Stimulated activated CD8-positive, alpha-beta memory T cell treated with anti-CD3 and anti-CD28 coated beads, Interleukin-4, amount 100 ng/mL, for 48 hours (primary cell): Measurements from ENCODE around the gene TAOK2.
"Not testable (repeated sequence)": the region's sequence is repeated elsewhere in the genome, so short reads cannot be mapped to it uniquely, and the experiment has no call there.

ENCODE experiments used
- DNase-seq: peaks from one replicate; pipeline ENCODE4 v3.0.0-alpha.2; 2020

Gene TAOK2

GRCh38 chr16:29973384-29974246, at the start of gene TAOK2:
Gene TAOK2, plus strand, starts transcription at chr16:29973868. Its CDS starts 3,905 bp downstream, at chr16:29977773.
- peak; percentile 97 for DNase-seq

- DNase-seq = no peak
Observed at GRCh38 chr16:29925105-29925756, 48.4 kb upstream of the TAOK2 start.

GRCh38 chr16:29925781-29926710, 47.6 kb upstream of the TAOK2 start, which contains the start of gene KCTD13:
Gene KCTD13, minus strand, starts transcription at chr16:29926226. Its CDS starts 193 bp downstream, at chr16:29926033.
- DNase-seq = peak; percentile 92

DNA sequence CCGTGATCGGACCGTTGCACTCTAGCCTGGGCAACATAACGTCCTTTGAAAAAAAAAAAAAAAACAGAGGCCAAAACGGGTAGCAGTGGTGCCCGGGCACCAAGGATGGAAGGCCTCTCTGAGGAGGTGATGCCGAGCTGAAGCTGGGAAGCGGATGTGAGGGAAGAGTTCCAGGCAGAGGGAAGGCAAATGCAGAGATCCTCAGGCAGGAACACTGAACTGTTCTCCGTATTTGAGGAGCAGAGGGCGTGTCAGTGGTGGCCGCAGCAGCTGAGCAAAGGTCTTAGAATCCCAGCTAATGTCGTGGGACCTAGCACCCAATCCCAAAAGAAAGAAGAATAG, 47.0 kb upstream of the TAOK2 start:
- no peak for DNase-seq

DNA sequence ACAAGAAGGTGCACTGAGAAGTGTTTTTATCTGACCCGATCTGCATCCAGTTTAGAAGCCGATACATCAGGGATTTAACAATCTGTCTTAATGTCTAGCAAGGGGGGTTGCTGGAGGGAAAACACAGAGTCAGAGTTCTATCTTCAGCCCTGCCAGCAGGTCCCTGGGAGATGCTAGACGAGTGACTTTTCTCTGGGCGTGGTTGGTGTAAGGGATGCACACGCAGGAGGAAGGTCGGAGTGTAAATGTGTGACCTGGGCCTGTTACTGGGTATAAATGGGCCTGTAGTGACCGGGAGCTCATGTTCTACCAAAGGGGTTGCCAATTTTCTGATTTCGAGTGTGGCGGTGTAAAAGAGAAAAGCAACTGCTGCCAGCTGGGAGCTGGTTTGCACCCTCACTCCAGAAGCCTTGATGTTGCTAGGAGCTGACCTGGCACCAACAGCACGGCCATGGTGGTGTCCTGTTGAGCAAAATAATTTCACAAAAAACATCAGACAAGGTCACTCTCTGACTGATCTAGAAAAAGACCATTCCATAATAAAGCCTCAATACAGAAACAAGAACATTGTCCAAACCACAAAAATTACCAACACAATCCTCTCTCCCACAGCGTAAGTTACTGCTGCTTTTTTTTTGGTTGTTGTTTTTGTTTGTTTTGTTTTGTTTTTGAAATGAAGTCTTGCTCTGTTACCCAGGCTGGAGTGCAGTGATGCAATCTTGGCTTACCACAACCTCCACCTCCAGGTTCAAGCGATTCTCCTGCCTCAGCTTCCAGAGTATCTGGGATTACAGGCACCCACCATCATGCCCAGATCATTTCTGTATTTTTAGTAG, 46.4 kb upstream of the TAOK2 start:
- no peak for DNase-seq

DNA sequence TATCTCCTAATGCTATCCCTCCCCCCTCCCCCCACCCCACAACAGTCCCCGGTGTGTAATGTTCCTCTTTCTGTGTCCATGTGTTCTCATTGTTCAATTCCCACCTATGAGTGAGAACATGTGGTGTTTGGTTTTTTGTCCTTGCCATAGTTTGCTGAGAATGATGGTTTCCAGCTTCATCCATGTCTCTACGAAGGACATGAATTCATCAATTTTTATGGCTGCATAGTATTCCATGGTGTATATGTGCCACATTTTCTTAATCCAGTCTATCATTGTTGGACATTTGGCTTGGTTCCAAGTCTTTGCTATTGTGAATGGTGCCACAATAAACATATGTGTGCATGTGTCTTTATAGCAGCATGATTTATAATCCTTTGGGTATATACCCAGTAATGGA, 41.9 kb upstream of the TAOK2 start:
- DNase-seq = not testable (repeated sequence)

DNA sequence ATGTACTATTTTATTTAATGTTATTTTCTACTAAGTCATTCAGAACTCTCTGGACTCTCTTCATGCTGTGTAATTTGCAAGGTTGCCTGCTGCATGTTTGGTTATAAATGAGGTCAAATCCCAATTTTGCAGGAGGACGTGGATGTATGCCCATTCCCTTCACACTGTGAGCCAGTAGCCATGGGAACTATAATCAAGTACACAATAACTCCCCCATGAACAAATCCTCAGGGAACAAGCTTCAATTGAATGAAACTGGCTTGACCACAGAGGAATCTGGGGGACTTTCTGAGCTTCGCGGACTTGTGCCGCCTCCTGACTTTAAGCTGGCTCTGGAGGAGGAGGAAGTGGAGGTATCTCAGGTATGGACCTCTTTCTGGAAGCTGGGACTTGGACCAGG, 33.0 kb upstream of the TAOK2 start:
- DNase-seq = no peak

DNA sequence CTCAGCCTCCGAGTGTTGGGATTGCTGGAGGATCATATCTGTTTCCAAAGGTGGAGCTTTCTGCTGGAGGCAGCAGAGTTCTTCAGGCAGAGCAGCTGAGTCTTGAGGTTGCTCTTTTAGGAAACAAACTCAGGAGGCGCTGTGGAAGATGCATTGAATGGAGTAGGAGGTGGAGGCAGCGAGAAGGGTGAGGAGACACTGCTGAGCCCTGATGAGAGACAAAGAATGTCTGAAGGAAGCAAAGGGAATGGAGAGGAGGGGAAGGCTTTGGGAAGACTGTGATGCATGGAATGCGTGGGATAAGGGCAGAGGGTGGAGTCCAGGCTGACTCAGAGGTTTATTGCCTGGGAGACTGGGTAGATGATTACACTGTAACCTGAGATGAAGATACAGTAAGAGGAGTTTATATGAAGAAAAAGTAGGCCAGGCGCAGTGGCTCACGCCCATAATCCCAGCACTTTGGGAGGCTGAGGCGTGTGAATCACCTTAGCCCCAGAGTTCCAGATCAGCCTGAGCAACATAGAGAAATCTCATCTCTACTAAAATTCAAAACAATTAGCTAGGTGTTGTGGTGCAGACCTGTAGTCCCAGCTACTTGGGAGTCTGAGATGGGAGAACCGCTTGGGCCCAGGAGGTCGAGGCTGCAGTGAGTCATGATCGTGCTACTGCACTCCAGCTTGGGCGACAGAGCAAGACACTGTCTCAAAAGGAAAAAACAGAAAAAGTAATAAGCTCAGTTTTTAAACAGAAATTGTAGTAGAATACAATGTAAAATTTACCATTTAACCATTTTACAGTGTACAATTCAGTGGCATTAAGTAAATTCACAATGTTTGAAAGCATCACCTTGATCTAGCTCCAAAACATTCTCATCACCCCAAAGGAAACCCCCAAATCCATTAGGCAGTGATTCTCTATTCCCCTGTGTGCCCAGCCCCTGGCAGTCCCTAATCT, 29.5 kb upstream of the TAOK2 start:
- DNase-seq = no peak

GRCh38 chr16:29947897-29948296, 25.8 kb upstream of the TAOK2 start:
- no peak for DNase-seq

DNA sequence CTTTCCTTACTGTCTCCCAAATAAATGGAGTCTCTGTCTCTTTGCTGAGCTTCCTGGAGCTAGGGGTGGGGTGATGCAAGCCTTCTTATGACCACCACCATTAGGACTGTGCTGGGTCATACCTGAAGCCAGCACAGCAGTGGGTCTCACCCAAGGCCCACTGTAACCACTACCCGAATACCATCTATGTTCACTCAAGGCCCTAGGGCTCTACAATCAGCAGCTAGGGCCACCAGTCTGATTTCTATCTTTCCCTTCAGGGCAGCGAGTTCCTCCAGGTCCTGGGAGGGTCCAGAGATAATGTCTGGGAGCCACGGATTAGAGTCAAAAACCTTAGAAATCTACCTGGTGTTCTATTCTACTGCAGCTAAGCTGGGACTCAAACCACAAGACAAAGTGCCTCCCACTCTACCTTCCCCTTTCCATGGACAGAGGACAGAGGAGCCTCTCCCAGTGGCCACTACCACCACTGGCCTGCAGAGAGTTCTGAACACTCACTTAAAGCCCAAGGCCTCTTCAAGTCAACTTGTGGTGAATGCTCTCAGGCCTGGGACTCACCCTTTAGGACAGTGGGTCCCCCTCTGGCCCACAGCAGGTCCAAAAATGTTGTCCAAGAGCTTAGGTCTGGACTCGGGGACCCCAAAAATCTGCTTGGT, 22.7 kb upstream of the TAOK2 start:
- DNase-seq = no peak

GRCh38 chr16:29951625-29952365, 21.9 kb upstream of the TAOK2 start:
- DNase-seq = no peak

GRCh38 chr16:29958756-29959155, 14.9 kb upstream of the TAOK2 start:
- DNase-seq = no peak

DNA sequence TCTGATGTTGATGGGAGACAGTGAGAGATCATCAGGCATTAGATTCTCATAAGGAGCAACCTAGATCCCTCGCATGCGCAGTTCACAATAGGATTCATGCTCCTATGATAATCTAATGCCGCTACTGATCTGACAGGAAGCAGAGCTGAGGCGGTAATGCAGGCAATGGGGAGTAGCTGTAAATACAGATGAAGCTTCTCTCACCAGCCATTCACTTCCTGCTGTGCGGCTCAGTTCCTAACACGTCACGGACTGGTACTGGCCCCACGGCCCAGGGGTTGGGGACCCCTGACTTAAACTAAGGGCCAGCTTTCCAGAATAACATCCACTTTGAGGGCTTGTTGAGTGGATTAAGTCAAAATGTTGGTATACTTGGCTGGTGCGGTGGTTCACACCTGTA, 14.4 kb upstream of the TAOK2 start:
- no peak for DNase-seq

DNA sequence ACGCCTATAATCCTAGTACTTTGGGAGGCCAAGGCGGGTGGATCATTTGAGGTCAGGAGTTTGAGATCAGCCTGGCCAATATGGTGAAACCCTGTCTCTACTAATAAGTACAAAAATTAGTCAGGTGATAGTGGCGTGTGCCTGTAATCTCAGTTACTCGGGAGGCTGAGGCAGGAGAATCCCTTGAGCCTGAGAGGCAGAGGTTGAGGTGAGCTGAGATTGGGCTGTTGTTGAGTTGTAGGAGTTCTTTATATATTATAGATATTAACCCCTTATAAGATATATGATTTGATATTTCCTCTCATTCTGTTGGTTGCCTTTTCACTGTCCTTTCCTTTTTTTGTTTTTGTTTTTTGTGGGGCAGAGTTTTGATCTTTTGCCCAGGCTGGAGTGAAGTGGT, 13.8 kb upstream of the TAOK2 start:
- not testable (repeated sequence) for DNase-seq

DNA sequence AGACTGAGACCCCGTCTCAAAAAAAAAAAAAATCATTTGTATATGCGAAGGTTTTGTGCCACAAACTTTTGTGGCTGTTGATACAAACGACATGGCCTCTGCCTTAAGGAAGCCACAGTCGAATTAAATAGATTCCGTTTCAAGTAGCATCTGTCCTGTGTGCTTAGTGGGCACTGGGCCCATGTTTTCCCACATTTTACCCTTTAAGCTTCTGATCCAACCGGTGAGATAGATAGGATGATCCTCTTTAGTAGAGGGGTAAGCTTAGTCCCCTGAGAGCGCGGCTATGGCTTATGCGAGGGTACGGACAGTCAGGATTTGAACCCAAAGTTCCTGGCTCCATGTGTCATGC, 12.6 kb upstream of the TAOK2 start:
- no peak for DNase-seq

DNA sequence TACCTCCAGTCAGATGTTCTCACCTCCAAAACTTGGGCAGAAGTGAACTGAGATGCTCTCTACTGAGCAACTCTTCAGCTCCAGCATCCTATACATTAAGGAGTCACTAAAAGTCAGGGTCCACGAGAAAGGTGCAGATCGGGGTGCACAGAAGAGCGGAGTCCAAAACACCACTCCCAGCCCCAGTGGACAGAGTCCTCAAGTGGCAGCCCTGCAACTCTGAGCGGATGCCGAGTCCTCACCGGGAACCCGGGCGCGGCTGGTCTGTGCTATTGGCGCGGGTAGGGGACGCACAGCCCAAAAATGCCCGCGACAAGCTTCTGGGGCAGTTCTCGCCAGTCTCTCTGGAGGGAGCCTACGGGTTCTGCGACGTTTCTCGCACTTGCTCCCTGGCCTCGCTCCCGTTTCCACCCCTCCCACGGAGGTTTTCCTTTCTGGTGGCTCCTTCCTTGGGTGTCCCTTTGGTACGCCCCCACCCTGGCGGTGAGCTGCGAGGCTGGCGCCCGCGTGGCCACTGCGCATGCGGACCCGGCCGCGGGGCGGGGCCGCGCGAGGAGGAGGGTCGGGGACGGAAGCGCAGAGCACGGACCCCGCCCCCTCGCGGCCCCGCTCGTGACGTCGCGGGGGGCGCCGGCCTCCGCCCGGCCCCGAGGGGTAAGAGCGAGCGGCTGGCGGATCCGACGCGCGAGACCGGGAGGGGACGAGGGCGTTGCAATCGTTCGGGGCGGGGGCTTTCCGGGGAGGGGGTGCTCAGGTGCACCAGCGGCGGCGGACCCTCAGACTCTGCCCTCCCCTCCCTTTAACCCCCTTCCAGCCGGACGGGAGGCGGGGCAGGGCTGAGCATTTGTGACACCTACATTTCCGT, 12.0 kb upstream of the TAOK2 start, which contains the start of gene TMEM219:
Gene TMEM219, plus strand, starts transcription at position 601 of the 865 bp plus-strand sequence. CDS start 1,065 bp downstream, outside the sequence.
- peak; percentile 95 for DNase-seq

GRCh38 chr16:29962344-29962994, 11.2 kb upstream of the TAOK2 start:
- DNase-seq = no peak
